Spleen (tissue), 11 donors: Measurements from ENCODE around the gene CEP57. TPM values are rescaled to one million over a fixed set of nuclear protein-coding genes. Genes with fewer than 3 reads are reported as not detected.

Experiments
- DNase-seq: peaks from one replicate; pipeline ENCODE4 v3.0.0-alpha.2; 2020
- H3K27ac ChIP-seq, 8 donors: fragments of 200-600 bp; sonication (generic) in 7 of 8; 1 replicate in 4 of 8; 2 replicates in 4 of 8; pipeline versions ENCODE4 v1.5.0 to v1.8.0; 2016 to 2021; ENCODE audit warnings: inconsistent platforms in 4 of 8, mild to moderate bottlenecking in 4 of 8, moderate library complexity in 1 of 8
- H3K27me3 ChIP-seq, 7 donors: fragments of 200-600 bp; sonication (generic) in 6 of 7; replicated peaks in 1 of 7; 1 replicate in 4 of 7; 2 replicates in 3 of 7; pipeline versions ENCODE4 v1.5.0 to v1.8.0; 2016 to 2021; ENCODE audit warnings: inconsistent platforms in 3 of 7, mild to moderate bottlenecking in 1 of 7
- H3K36me3 ChIP-seq, 6 donors: fragments of 200-600 bp; sonication (generic) in 5 of 6; 1 replicate in 4 of 6; 2 replicates in 2 of 6; pipeline versions ENCODE4 v1.5.0 to v1.8.0; 2016 to 2021; ENCODE audit warnings: inconsistent platforms in 2 of 6
- H3K4me1 ChIP-seq, 6 donors: fragments of 200-600 bp; sonication (generic) in 5 of 6; 1 replicate in 3 of 6; 2 replicates in 3 of 6; pipeline versions ENCODE4 v1.5.0 to v1.8.0; 2016 to 2021; ENCODE audit warnings: inconsistent platforms in 3 of 6
- H3K4me3 ChIP-seq, 8 donors: fragments of 200-600 bp; sonication (generic) in 7 of 8; 1 replicate in 4 of 8; 2 replicates in 4 of 8; pipeline versions ENCODE4 v1.5.0 to v1.8.0; 2016 to 2021; ENCODE audit warnings: inconsistent platforms in 4 of 8, mild to moderate bottlenecking in 4 of 8, moderate library complexity in 2 of 8
- H3K9me3 ChIP-seq, 8 donors: fragments of 200-600 bp; sonication (generic) in 7 of 8; 1 replicate in 4 of 8; 2 replicates in 4 of 8; pipeline versions ENCODE4 v1.5.0 to v1.8.0; 2016 to 2021; ENCODE audit warnings: inconsistent platforms in 4 of 8
- CTCF ChIP-seq, 11 experiments: fragments of 200-600 bp in 7 of 11; fragments of 450-650 bp in 4 of 11; sonication (generic) in 4 of 11; IDR thresholded peaks in 8 of 11; conservative IDR thresholded peaks in 3 of 11; 1 replicate in 7 of 11; 2 replicates in 4 of 11; pipeline versions ENCODE4 v1.4.0 to v1.8.0; 2016 to 2021; ENCODE audit warnings: antibody characterized with exemption in 11 of 11, inconsistent platforms in 4 of 11, mild to moderate bottlenecking in 1 of 11
- POLR2A ChIP-seq, 3 donors: fragments of 450-650 bp; IDR thresholded peaks; one replicate each; pipeline ENCODE4 v1.5.1; 2017; ENCODE audit warnings: antibody characterized with exemption in 3 of 3, mild to moderate bottlenecking in 1 of 3
- POLR2AphosphoS5 ChIP-seq, 3 donors: sonication (generic); formaldehyde crosslinking; IDR thresholded peaks; one replicate each; pipeline ENCODE4 v1.5.1; 2017; ENCODE audit warnings: antibody characterized with exemption in 3 of 3
- whole genome bisulfite sequencing, 5 donors: extraction: QIAGEN DNeasy Blood & Tissue Kit in 3 of 5; methylation state at CpG; one replicate each; pipeline versions ENCODE4 v1.1.5 to v1.1.7; 2013 to 2018; 5-methylcytosine and 5-hydroxymethylcytosine counted together
- intact Hi-C: fragments of 100-400 bp; cut with DNase I; formaldehyde crosslinking; loops from one replicate; pipeline ENCODE4 v1.15.0; 2023; ENCODE audit warnings: low total_unique reads
- polyA plus RNA-seq, 3 donors: library from polyadenylated mRNA; stranded (reverse); fragments of 200-250 nt; gene quantifications; one replicate each; pipeline ENCODE4 v1.2.1, GENCODE V29; 2013
- total RNA-seq, 7 donors: library from RNA; depleted of rRNA in 3 of 7; stranded (reverse); fragments of >200 nt in 3 of 7; fragmentation: NEBNext Ultra II Directional in 4 of 7; extraction: Animal tissue kit (Norgen Biotek cat#: 25700) in 4 of 7; gene quantifications; one replicate each; pipeline versions ENCODE4 v1.1.0 to v1.2.1, GENCODE V29; 2016 to 2021
- donor health status: healthy with polysubstance abuse.
- donor health status: DM: no; HTN: no; CAD: no; lungs with moderate emphysema.
- donor health status: DM: no; HTN: no; CAD: no.
- donor health status: Bipolar disorder and iron deficiency.
- donor health status: healthy.
- donor health status: DM: no; HTN: no; CAD: no.
- donor health status: DM: yes; HTN: yes; CAD: no.

CEP57 gene
- total and polyA plus RNA-seq, 10 donors, result 19.2 to 50.4 (median 41.1) TPM

- TF ChIP-seq POLR2A (IDR thresholded peaks at IDR 0.05), result no peak
- TF ChIP-seq POLR2AphosphoS5 (IDR thresholded peaks at IDR 0.05), result peak in 1 of 3 donors; percentile 10
- no peak for TF ChIP-seq CTCF (IDR thresholded peaks at IDR 0.05 in 8 of 11, conservative IDR thresholded peaks at IDR 0.05 in 3 of 11)
- no peaks in the 10 kb centered on the region for H3K9me3 ChIP-seq
- H3K36me3 ChIP-seq, result peaks cover 0 to 55% (median 22%) of the 10 kb centered on the region in 6 donors
- DNase-seq, result no peak
- H3K27me3 ChIP-seq, result no peaks in the 10 kb centered on the region
- peaks cover 0 to 12% (median 3%) of the 10 kb centered on the region in 6 donors for H3K4me1 ChIP-seq
- 83 to 93% (median 89%) methylated on average over 2 of the region's 2 CpGs for WGBS, 5 donors
- H3K27ac ChIP-seq, result no peak overlapping the region
- no peak overlapping the region for H3K4me3 ChIP-seq
- intact Hi-C loops, result loop anchor here (5.0 to 10.0 kb wide), 2 partner anchors 616 to 694 kb away; no protein-coding TSS in a partner anchor
Observed at GRCh38 chr11:95768521-95768920, 21.8 kb upstream of the CEP57 start.

GRCh38 chr11:95776859-95777258 is 13.4 kb upstream of the CEP57 start:
- H3K27ac ChIP-seq, result no peak overlapping the region
- DNase-seq, result no peak
- no peak for TF ChIP-seq CTCF (IDR thresholded peaks at IDR 0.05 in 8 of 11, conservative IDR thresholded peaks at IDR 0.05 in 3 of 11)
- H3K4me3 ChIP-seq, result no peak overlapping the region
- H3K9me3 ChIP-seq, result no peaks in the 10 kb centered on the region
- intact Hi-C loops, result no loop called here
- H3K27me3 ChIP-seq, result no peaks in the 10 kb centered on the region
- H3K36me3 ChIP-seq, result peaks cover 5 to 100% (median 67%) of the 10 kb centered on the region in 6 donors
- peaks cover 0 to 16% (median 5%) of the 10 kb centered on the region in 6 donors for H3K4me1 ChIP-seq

DNA sequence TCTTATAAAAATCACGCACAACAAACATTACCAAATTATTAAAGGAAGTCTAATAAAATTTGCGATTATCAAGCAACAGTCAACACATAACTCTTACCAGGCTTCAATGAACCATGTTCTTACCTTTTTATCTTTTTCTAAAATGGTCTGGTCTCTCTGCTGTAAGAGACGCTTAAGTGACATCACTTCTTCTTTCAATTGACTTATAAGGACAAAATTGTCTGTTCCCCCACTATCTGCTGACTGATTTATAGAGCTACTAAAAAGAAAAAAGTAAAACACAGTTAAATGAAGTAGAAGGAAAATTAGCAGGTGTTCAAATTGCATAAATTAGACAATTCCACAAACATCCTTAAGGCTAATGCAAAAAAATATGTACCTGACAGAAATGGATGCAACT is 11.6 kb upstream of the CEP57 start:
- no peak for TF ChIP-seq POLR2A (IDR thresholded peaks at IDR 0.05)
- TF ChIP-seq POLR2AphosphoS5 (IDR thresholded peaks at IDR 0.05), result no peak
- TF ChIP-seq CTCF (IDR thresholded peaks at IDR 0.05 in 8 of 11, conservative IDR thresholded peaks at IDR 0.05 in 3 of 11), result no peak
- peaks cover 5 to 100% (median 74%) of the 10 kb centered on the region in 6 donors for H3K36me3 ChIP-seq
- H3K27me3 ChIP-seq, result no peaks in the 10 kb centered on the region
- intact Hi-C loops, result no loop called here
- H3K4me3 ChIP-seq, result no peak overlapping the region
- no peaks in the 10 kb centered on the region for H3K9me3 ChIP-seq
- 73 to 88% (median 80%) methylated on average over 3 of the region's 3 CpGs for WGBS, 5 donors
- H3K27ac ChIP-seq, result no peak overlapping the region
- peaks cover 0 to 33% (median 6%) of the 10 kb centered on the region in 6 donors for H3K4me1 ChIP-seq
- no peak for DNase-seq

GRCh38 chr11:95780544-95780943 is 9.8 kb upstream of the CEP57 start:
- no peaks in the 10 kb centered on the region for H3K9me3 ChIP-seq
- no peak overlapping the region for H3K4me3 ChIP-seq
- H3K4me1 ChIP-seq, result peaks cover 0 to 50% (median 6%) of the 10 kb centered on the region in 6 donors
- DNase-seq, result no peak
- peaks cover under 1 to 100% (median 75%) of the 10 kb centered on the region in 6 donors for H3K36me3 ChIP-seq
- TF ChIP-seq POLR2AphosphoS5 (IDR thresholded peaks at IDR 0.05) (no peak), POLR2A (IDR thresholded peaks at IDR 0.05) (no peak), CTCF (IDR thresholded peaks at IDR 0.05 in 8 of 11, conservative IDR thresholded peaks at IDR 0.05 in 3 of 11) (no peak)
- no peaks in the 10 kb centered on the region for H3K27me3 ChIP-seq
- no peak overlapping the region for H3K27ac ChIP-seq
- intact Hi-C loops, result no loop called here
- WGBS, 5 donors, result 65 to 87% (median 74%) methylated on average over 2 of the region's 2 CpGs
